B cell (primary cell): ENCODE data around the gene CDC42SE1. TPM values are rescaled to one million over a fixed set of nuclear protein-coding genes. Genes with fewer than 3 reads are reported as not detected.

Experiments used
- ATAC-seq: fragments of 200-7000 bp; cut with Tn5 transposase; one replicate; pipeline ENCODE4 v1.10.0; 2021; ENCODE audit warnings: low read depth, mild to moderate bottlenecking, moderate number of reproducible peaks, moderate library complexity
- CTCF ChIA-PET: fragments of 350-600 bp; sonication (Branson Sonifier 250); formaldehyde crosslinking; loops from one replicate; lab custom pipeline; 2021; ENCODE audit warnings: antibody characterized with exemption, inconsistent platforms; lab: Charles Lee
- POLR2A ChIA-PET: fragments of 350-600 bp; sonication (Branson Sonifier 250); formaldehyde crosslinking; loops from one replicate; lab custom pipeline; 2021; ENCODE audit warnings: antibody characterized with exemption; lab: Charles Lee
- DNase-seq: peaks from one replicate; pipeline ENCODE4 v3.0.0; 2013
- H2AFZ ChIP-seq: 2 replicates; pipeline ENCODE4 v1.6.1; 2012; ENCODE audit warnings: mild to moderate bottlenecking, low read depth, low read length; ENCODE audit not compliant: insufficient read depth, poor library complexity, severe bottlenecking
- H3K27ac ChIP-seq, 2 donors: 1 replicate in 1 of 2; 2 replicates in 1 of 2; pipeline ENCODE4 v1.5.1; 2012 to 2013; ENCODE audit warnings: low read length in 2 of 2, mild to moderate bottlenecking in 2 of 2, moderate library complexity in 1 of 2
- H3K27me3 ChIP-seq, 4 experiments: fragments of 200-600 bp in 1 of 4; sonication (generic) in 1 of 4; replicated peaks in 1 of 4; 1 replicate in 2 of 4; 2 replicates in 2 of 4; pipeline versions ENCODE4 v1.6.1 to v1.7.0; 2013 to 2016; ENCODE audit warnings: low read length in 3 of 4, mild to moderate bottlenecking in 2 of 4, mixed read lengths in 1 of 4, moderate library complexity in 1 of 4; ENCODE audit not compliant: insufficient read depth in 4 of 4, control insufficient read depth in 3 of 4; ENCODE audit errors: control extremely low read depth in 1 of 4
- H3K36me3 ChIP-seq, 2 experiments: replicated peaks in 1 of 2; 1 replicate in 1 of 2; 2 replicates in 1 of 2; pipeline versions ENCODE4 v1.6.1 to v1.7.1; 2013; ENCODE audit warnings: low read length in 1 of 2; ENCODE audit not compliant: insufficient read depth in 2 of 2, control insufficient read depth in 1 of 2; ENCODE audit errors: control extremely low read depth in 1 of 2, extremely low read depth in 1 of 2
- H3K4me1 ChIP-seq, 2 donors: fragments of 200-600 bp in 1 of 2; sonication (generic) in 1 of 2; 1 replicate in 1 of 2; 2 replicates in 1 of 2; pipeline versions ENCODE4 v1.5.1 to v1.6.1; 2013 to 2017; ENCODE audit warnings: low read length in 2 of 2; ENCODE audit not compliant: control insufficient read depth in 2 of 2, insufficient read depth in 2 of 2
- H3K4me2 ChIP-seq: replicated peaks from 2 replicates; pipeline ENCODE3; 2012; ENCODE audit warnings: mild to moderate bottlenecking, low read depth, low read length; ENCODE audit not compliant: poor library complexity, severe bottlenecking
- H3K4me3 ChIP-seq, 5 experiments: fragments of 200-600 bp in 1 of 5; sonication (generic) in 1 of 5; 1 replicate in 3 of 5; 2 replicates in 2 of 5; pipeline versions ENCODE4 v1.5.1 to v1.7.0; 2011 to 2016; ENCODE audit warnings: low read length in 4 of 5, mild to moderate bottlenecking in 4 of 5, low read depth in 2 of 5, control low read depth in 1 of 5, moderate library complexity in 1 of 5; ENCODE audit not compliant: insufficient read depth in 1 of 5; ENCODE audit errors: control extremely low read depth in 1 of 5, extremely low read depth in 1 of 5
- H3K79me2 ChIP-seq: fragments of 200-600 bp; sonication (generic); one replicate; pipeline ENCODE4 v1.6.0; 2016; ENCODE audit warnings: low read length; ENCODE audit not compliant: control insufficient read depth, insufficient read depth
- H3K9ac ChIP-seq: fragments of 200-600 bp; sonication (generic); 2 replicates; pipeline ENCODE4 v1.6.1; 2017; ENCODE audit warnings: mild to moderate bottlenecking, low read length, moderate library complexity
- H3K9me3 ChIP-seq, 3 donors: one replicate each; pipeline versions ENCODE4 v1.6.1 to v1.7.1; 2013; ENCODE audit warnings: low read length in 2 of 3; ENCODE audit not compliant: control insufficient read depth in 2 of 3, insufficient read depth in 1 of 3; ENCODE audit errors: control extremely low read depth in 1 of 3
- H4K20me1 ChIP-seq: 2 replicates; pipeline ENCODE4 v1.6.0; 2012; ENCODE audit warnings: mild to moderate bottlenecking, low read length; ENCODE audit not compliant: insufficient read depth, control insufficient read depth, poor library complexity, severe bottlenecking
- H3K27ac Mint-ChIP-seq: one replicate; pipeline ENCODE4 v1.8.0; 2021; ENCODE audit warnings: mixed read lengths
- H3K27me3 Mint-ChIP-seq: one replicate; pipeline ENCODE4 v1.8.0; 2021; ENCODE audit warnings: mixed read lengths
- H3K4me1 Mint-ChIP-seq: one replicate; pipeline ENCODE4 v1.8.0; 2021; ENCODE audit warnings: mixed read lengths
- H3K4me3 Mint-ChIP-seq: one replicate; pipeline ENCODE4 v1.8.0; 2021; ENCODE audit warnings: mixed read lengths
- H3K9me3 Mint-ChIP-seq: one replicate; pipeline ENCODE4 v1.8.0; 2022; ENCODE audit warnings: mixed read lengths; ENCODE audit not compliant: insufficient read depth
- EZH2 ChIP-seq: IDR thresholded peaks from 2 replicates; pipeline ENCODE4 v1.6.1; 2012; ENCODE audit warnings: borderline replicate concordance, low read depth, mild to moderate bottlenecking, moderate library complexity, low read length; ENCODE audit not compliant: insufficient read depth, poor library complexity, severe bottlenecking
- WGBS: methylation state at CpG from one replicate; pipeline ENCODE4 v1.1.5; 2013; ENCODE audit warnings: missing lambda C conversion rate; ENCODE audit not compliant: insufficient coverage; 5-methylcytosine and 5-hydroxymethylcytosine counted together
- intact Hi-C: fragments of 100-400 bp; cut with micrococcal nuclease; formaldehyde crosslinking; loops from one replicate; pipeline ENCODE4 v1.10.0; 2022
- polyA plus RNA-seq: library from polyadenylated mRNA; depleted of rRNA; stranded (reverse); fragments of >200 nt; gene quantifications from 2 replicates; pipeline ENCODE4 v1.2.3, GENCODE V29; 2012
- total RNA-seq, 2 donors: library from RNA; stranded (reverse); fragments of 120-200 nt in 1 of 2; gene quantifications; 1 replicate in 1 of 2; 2 replicates in 1 of 2; pipeline versions ENCODE4 v1.2.3 to v1.2.4, GENCODE V29; 2013 to 2022
- TF ChIP-seq, protein P1 (sequence below): fragments of 200-600 bp; IDR thresholded peaks from one replicate; pipeline ENCODE4 v1.8.0; 2022; ENCODE audit warnings: antibody characterized with exemption, mild to moderate bottlenecking

CDC42SE1 gene
- total and polyA plus RNA-seq, 2 donors (not counting 1 experiment from before 2014, with no cell fraction given) = 238 to 366 TPM

DNA sequence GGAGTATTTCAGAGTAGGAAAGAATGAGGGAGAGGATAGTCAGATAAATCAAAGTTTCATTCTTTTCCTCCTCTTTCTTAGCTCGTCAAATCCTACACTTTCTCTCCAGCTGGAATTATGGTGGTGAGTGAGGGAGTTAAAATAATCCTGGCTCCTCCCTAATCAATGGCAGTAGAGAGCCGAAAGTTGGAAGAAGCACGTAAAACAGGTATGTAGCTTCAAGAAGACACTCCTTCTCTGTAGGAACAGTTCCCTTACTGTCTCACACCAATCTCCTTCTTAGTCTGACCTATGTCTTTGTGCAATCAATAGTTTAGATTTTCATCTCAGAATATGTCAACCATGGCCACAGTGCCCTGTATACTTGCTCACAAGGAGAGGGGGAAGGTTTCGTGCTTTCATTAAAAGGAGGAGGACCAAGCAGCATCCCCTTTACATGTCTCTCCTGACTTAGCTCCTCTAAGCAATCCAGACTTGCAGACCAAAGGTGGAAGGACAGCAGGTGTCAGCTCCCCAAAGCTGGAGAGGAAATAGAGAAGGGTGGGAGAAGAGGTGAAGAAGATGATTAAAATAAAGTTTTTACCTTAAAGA, 53.6 kb downstream of the CDC42SE1 start:
- H3K36me3 ChIP-seq = peaks cover 0 to 3% of the 10 kb centered on the region in 2 experiments
- Mint-ChIP-seq H3K4me3 (peak overlapping the region; percentile 90), H3K9me3 (no peaks in the 10 kb centered on the region), H3K4me1 (peaks cover 69% of the 10 kb centered on the region), H3K27me3 (no peaks in the 10 kb centered on the region), H3K27ac (peak overlapping the region; percentile 94)
- CTCF ChIA-PET = interaction anchor here (0.7 to 4.0 kb wide), 18 partner anchors 9 to 443 kb away, joined by 3 to 63 read pairs (median 4); partner anchors contain the start of genes ANXA9, ENSA, GABPB2 and TNFAIP8L2
- no peak for TF ChIP-seq EZH2
- TF ChIP-seq, protein P1, sequence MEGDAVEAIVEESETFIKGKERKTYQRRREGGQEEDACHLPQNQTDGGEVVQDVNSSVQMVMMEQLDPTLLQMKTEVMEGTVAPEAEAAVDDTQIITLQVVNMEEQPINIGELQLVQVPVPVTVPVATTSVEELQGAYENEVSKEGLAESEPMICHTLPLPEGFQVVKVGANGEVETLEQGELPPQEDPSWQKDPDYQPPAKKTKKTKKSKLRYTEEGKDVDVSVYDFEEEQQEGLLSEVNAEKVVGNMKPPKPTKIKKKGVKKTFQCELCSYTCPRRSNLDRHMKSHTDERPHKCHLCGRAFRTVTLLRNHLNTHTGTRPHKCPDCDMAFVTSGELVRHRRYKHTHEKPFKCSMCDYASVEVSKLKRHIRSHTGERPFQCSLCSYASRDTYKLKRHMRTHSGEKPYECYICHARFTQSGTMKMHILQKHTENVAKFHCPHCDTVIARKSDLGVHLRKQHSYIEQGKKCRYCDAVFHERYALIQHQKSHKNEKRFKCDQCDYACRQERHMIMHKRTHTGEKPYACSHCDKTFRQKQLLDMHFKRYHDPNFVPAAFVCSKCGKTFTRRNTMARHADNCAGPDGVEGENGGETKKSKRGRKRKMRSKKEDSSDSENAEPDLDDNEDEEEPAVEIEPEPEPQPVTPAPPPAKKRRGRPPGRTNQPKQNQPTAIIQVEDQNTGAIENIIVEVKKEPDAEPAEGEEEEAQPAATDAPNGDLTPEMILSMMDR = no peak
- H3K9me3 ChIP-seq = no peaks in the 10 kb centered on the region
- ATAC-seq (no peak), DNase-seq (no peak)
- WGBS = no CpG with 5 or more reads among the region's 4 CpGs
- POLR2A ChIA-PET = interaction anchor here (0.5 to 1.4 kb wide), 8 partner anchors 9 to 345 kb away, joined by 3 to 5 read pairs (median 4); partner anchors contain the start of genes C1orf56 and CDC42SE1
- H4K20me1 ChIP-seq = no peaks in the 10 kb centered on the region
- peak overlapping the region; percentile 67 for H3K9ac ChIP-seq
- H3K27ac ChIP-seq = peak overlapping the region; percentile 58 to 78
- peak overlapping the region; percentile 97 for H3K4me2 ChIP-seq
- peak overlapping the region; percentile 81 for H2AFZ ChIP-seq
- peaks cover 43% of the 10 kb centered on the region for H3K79me2 ChIP-seq
- H3K4me1 ChIP-seq = peaks cover 41 to 63% of the 10 kb centered on the region in 2 donors
- H3K27me3 ChIP-seq = no peaks in the 10 kb centered on the region
- intact Hi-C loops = loop anchor here (1.0 to 5.0 kb wide), 2 partner anchors 27 to 444 kb away; no protein-coding TSS in a partner anchor
- peak overlapping the region; percentile 60 to 93 (median 64) for H3K4me3 ChIP-seq

DNA sequence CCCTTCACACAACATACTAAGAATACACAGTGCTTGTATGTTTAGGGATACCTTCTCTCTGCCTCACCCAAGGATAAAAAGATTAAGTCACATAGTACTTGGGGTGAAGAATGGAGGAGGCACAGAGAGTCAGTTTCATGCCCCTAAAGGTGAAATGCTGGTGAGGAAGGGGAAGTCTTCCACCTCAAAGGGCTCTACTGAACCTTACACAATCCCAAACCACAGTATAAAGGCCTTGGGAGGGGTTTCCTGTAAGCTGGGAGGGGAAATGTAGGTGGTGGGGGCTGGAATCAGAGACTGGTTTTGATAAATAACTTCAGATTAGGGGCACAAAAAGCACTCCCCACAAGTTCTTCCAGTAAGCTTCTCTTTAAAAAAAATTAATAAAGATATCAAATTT, 56.2 kb downstream of the CDC42SE1 start:
- Mint-ChIP-seq H3K27me3 (no peaks in the 10 kb centered on the region), H3K4me1 (peaks cover 49% of the 10 kb centered on the region), H3K9me3 (no peaks in the 10 kb centered on the region), H3K27ac (no peak overlapping the region), H3K4me3 (no peak overlapping the region)
- no peak for ATAC-seq
- H2AFZ ChIP-seq = no peak overlapping the region
- no peak overlapping the region for H3K27ac ChIP-seq
- H3K36me3 ChIP-seq = peaks cover 0 to 3% of the 10 kb centered on the region in 2 experiments
- peaks cover 31 to 49% of the 10 kb centered on the region in 2 donors for H3K4me1 ChIP-seq
- peak overlapping the region in 1 of 5 experiments; percentile 52 for H3K4me3 ChIP-seq
- DNase-seq = no peak
- no peak overlapping the region for H3K9ac ChIP-seq
- H3K79me2 ChIP-seq = peaks cover 18% of the 10 kb centered on the region
- H3K4me2 ChIP-seq = peak overlapping the region; percentile 36
- ChIA-PET POLR2A (no interaction called here), CTCF (interaction anchor here (0.7 to 1.3 kb wide), 3 partner anchors 22 to 46 kb away, joined by 3 read pairs; partner anchors contain the start of gene ANXA9)
- intact Hi-C loops = no loop called here
- H3K27me3 ChIP-seq = no peaks in the 10 kb centered on the region
- no peaks in the 10 kb centered on the region for H4K20me1 ChIP-seq
- TF ChIP-seq, protein P1 = no peak
- no peak for TF ChIP-seq EZH2
- H3K9me3 ChIP-seq = no peaks in the 10 kb centered on the region
